DMS53 (cell line): ENCODE data around the gene CCDC81.
"Not testable (repeated sequence)": the region's sequence is repeated elsewhere in the genome, so short reads cannot be mapped to it uniquely, and the experiment has no call there.

Experiments used
- DNase-seq: peaks from one replicate; lab custom pipeline; 2025; lab: John Stamatoyannopoulos, UW

CCDC81 gene

GRCh38 chr11:86388198-86388597, 13.5 kb downstream of the CCDC81 start:
- DNase-seq = peak; percentile 92

GRCh38 chr11:86390487-86390886, 15.8 kb downstream of the CCDC81 start:
- DNase-seq = no peak

GRCh38 chr11:86395061-86395551, 20.4 kb downstream of the CCDC81 start:
- peak; percentile 21 for DNase-seq

- no peak for DNase-seq
Observed at GRCh38 chr11:86396396-86396795, 21.7 kb downstream of the CCDC81 start.

- no peak for DNase-seq
Observed at GRCh38 chr11:86397351-86397750, 22.7 kb downstream of the CCDC81 start.

GRCh38 chr11:86398106-86398505, 23.4 kb downstream of the CCDC81 start:
- no peak for DNase-seq

GRCh38 chr11:86403458-86403857, 28.8 kb downstream of the CCDC81 start:
- no peak for DNase-seq

- peak; percentile 32 for DNase-seq
Observed at GRCh38 chr11:86408845-86409244, 34.2 kb downstream of the CCDC81 start.

- DNase-seq = no peak
Observed at GRCh38 chr11:86414032-86414431, 39.3 kb downstream of the CCDC81 start.

GRCh38 chr11:86415026-86415425, 40.3 kb downstream of the CCDC81 start:
- DNase-seq = no peak

GRCh38 chr11:86416494-86416893, 41.8 kb downstream of the CCDC81 start:
- DNase-seq = no peak

- DNase-seq = not testable (repeated sequence)
Observed at GRCh38 chr11:86416951-86417350, 42.3 kb downstream of the CCDC81 start.

GRCh38 chr11:86418106-86418505, 43.4 kb downstream of the CCDC81 start:
- DNase-seq = no peak

- no peak for DNase-seq
Observed at GRCh38 chr11:86418513-86418912, 43.8 kb downstream of the CCDC81 start.

GRCh38 chr11:86418917-86419316, 44.2 kb downstream of the CCDC81 start:
- peak; percentile 57 for DNase-seq

- DNase-seq = no peak
Observed at GRCh38 chr11:86421946-86422345, 47.3 kb downstream of the CCDC81 start.

- no peak for DNase-seq
Observed at GRCh38 chr11:86422371-86422770, 47.7 kb downstream of the CCDC81 start.

GRCh38 chr11:86423488-86423887, 48.8 kb downstream of the CCDC81 start:
- DNase-seq = not testable (repeated sequence)

- no peak for DNase-seq
Observed at GRCh38 chr11:86427441-86427840, 52.8 kb downstream of the CCDC81 start.

GRCh38 chr11:86431258-86431657, 56.6 kb downstream of the CCDC81 start:
- no peak for DNase-seq

- not testable (repeated sequence) for DNase-seq
Observed at GRCh38 chr11:86433361-86434095, 58.8 kb downstream of the CCDC81 start.

GRCh38 chr11:86435711-86436110, 61.0 kb downstream of the CCDC81 start:
- DNase-seq = no peak

GRCh38 chr11:86438685-86439084, 64.0 kb downstream of the CCDC81 start:
- peak; percentile 55 for DNase-seq

GRCh38 chr11:86440305-86440716, 65.6 kb downstream of the CCDC81 start:
- no peak for DNase-seq
